Left lung (tissue), 10 donors: Measurements from ENCODE around the gene INHBC. TPM values are rescaled to one million over a fixed set of nuclear protein-coding genes. Genes with fewer than 3 reads are reported as not detected.
"Not testable (repeated sequence)": the region's sequence is repeated elsewhere in the genome, so short reads cannot be mapped to it uniquely, and the experiment has no call there.

Experiments used
- ATAC-seq: fragments of 200-7000 bp; cut with Tn5 transposase; one replicate; pipeline ENCODE4 v1.9.1; 2020; ENCODE audit warnings: moderate library complexity
- DNase-seq, 4 donors: peaks; one replicate each; pipeline ENCODE4 v3.0.0-alpha.2; 2013 to 2020
- H3K27ac ChIP-seq, 2 donors: fragments of 200-600 bp; sonication (generic) in 1 of 2; one replicate each; pipeline versions ENCODE4 v1.5.0 to v1.8.0; 2020 to 2021
- H3K27me3 ChIP-seq, 2 donors: fragments of 200-600 bp; sonication (generic) in 1 of 2; one replicate each; pipeline versions ENCODE4 v1.5.0 to v1.8.0; 2020 to 2021
- H3K36me3 ChIP-seq, 2 donors: fragments of 200-600 bp; sonication (generic) in 1 of 2; one replicate each; pipeline versions ENCODE4 v1.5.0 to v1.8.0; 2020 to 2021
- H3K4me1 ChIP-seq, 2 donors: fragments of 200-600 bp; one replicate each; pipeline ENCODE4 v1.8.0; 2021
- H3K4me3 ChIP-seq, 2 donors: fragments of 200-600 bp; sonication (generic) in 1 of 2; one replicate each; pipeline versions ENCODE4 v1.5.0 to v1.8.0; 2020 to 2021; ENCODE audit warnings: mild to moderate bottlenecking in 1 of 2
- H3K9me3 ChIP-seq, 2 donors: fragments of 200-600 bp; sonication (generic) in 1 of 2; one replicate each; pipeline versions ENCODE4 v1.5.0 to v1.8.0; 2020 to 2021
- CTCF ChIP-seq, 2 donors: fragments of 200-600 bp; sonication (generic) in 1 of 2; IDR thresholded peaks; one replicate each; pipeline versions ENCODE4 v1.5.0 to v1.8.0; 2021; ENCODE audit warnings: antibody characterized with exemption in 2 of 2
- intact Hi-C, 2 donors: fragments of 100-400 bp; cut with DNase I; formaldehyde crosslinking; loops; one replicate each; pipeline versions ENCODE4 v1.11.2 to v1.14.2; 2022
- polyA plus RNA-seq, 6 donors: library from polyadenylated mRNA; unstranded; fragments of 120-200 nt; gene quantifications; one replicate each; pipeline ENCODE4 v1.2.1, GENCODE V29; 2013; ENCODE audit not compliant: insufficient read length in 6 of 6
- total RNA-seq, 2 donors: library from RNA; stranded (reverse); fragmentation: NEBNext Ultra II Directional; extraction: Animal tissue kit (Norgen Biotek cat#: 25700); gene quantifications; one replicate each; pipeline ENCODE4 v1.2.1, GENCODE V29; 2021
- donor health status: DM: no; HTN: yes; CAD: no.
- donor health status: DM: no; HTN: no; CAD: no.

The INHBC gene
- total and polyA plus RNA-seq, 8 donors: 0.16 to 0.29 (median 0.24) TPM; not detected in 3

GRCh38 chr12:57404966-57405640 lies 29.5 kb upstream of the INHBC start:
- Histone ChIP-seq H3K9me3 (no peaks in the 10 kb centered on the region), H3K4me3 (no peak overlapping the region), H3K4me1 (no peaks in the 10 kb centered on the region), H3K27ac (no peak overlapping the region), H3K27me3 (no peaks in the 10 kb centered on the region), H3K36me3 (no peaks in the 10 kb centered on the region)
- intact Hi-C loops: no loop called here
- ATAC-seq (no peak), DNase-seq (no peak)
- TF ChIP-seq CTCF (IDR thresholded peaks at IDR 0.05): no peak

- Histone ChIP-seq H3K27ac (no peak overlapping the region), H3K27me3 (no peaks in the 10 kb centered on the region), H3K36me3 (no peaks in the 10 kb centered on the region), H3K4me1 (no peaks in the 10 kb centered on the region), H3K4me3 (no peak overlapping the region), H3K9me3 (no peaks in the 10 kb centered on the region)
- TF ChIP-seq CTCF (IDR thresholded peaks at IDR 0.05): no peak
- intact Hi-C loops: no loop called here
- DNase-seq: no peak
- ATAC-seq: peak; percentile 48
Measured at GRCh38 chr12:57410534-57410933, 24.1 kb upstream of the INHBC start.

DNA sequence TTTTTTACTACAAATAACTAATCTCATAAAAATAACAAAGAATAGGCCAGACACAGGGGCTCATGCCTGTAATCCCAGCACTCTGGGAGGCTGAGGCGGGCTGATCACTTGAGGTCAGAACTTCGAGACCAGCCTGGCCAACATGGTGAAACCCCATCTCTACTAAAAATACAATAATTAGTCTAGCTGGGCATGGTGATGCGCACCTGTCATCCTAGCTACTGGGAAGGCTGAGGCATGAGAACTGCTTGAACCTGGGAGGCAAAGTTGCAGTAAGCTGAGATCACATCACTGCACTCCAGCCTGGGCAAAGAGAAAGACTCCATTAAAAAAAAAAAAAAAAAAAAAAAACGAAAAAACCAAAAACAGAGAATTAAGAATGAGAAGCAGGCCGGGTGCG lies 20.4 kb upstream of the INHBC start:
- ATAC-seq, DNase-seq, intact Hi-C loops, H3K27ac ChIP-seq, H3K4me3 ChIP-seq, H3K27me3 ChIP-seq, H3K9me3 ChIP-seq, H3K4me1 ChIP-seq, H3K36me3 ChIP-seq: not testable (repeated sequence)

GRCh38 chr12:57415088-57415487 lies 19.5 kb upstream of the INHBC start:
- Histone ChIP-seq H3K36me3 (no peaks in the 10 kb centered on the region), H3K27me3 (no peaks in the 10 kb centered on the region), H3K4me3 (no peak overlapping the region), H3K27ac (no peak overlapping the region), H3K4me1 (no peaks in the 10 kb centered on the region), H3K9me3 (no peaks in the 10 kb centered on the region)
- TF ChIP-seq CTCF (IDR thresholded peaks at IDR 0.05): no peak
- intact Hi-C loops: no loop called here
- ATAC-seq (no peak), DNase-seq (no peak)

- no peak overlapping the region for H3K27ac ChIP-seq
- no peak for DNase-seq
- H3K4me1 ChIP-seq: no peaks in the 10 kb centered on the region
- no peak overlapping the region for H3K4me3 ChIP-seq
- H3K36me3 ChIP-seq: peaks cover 0 to 6% of the 10 kb centered on the region in 2 donors
- no peak for TF ChIP-seq CTCF (IDR thresholded peaks at IDR 0.05)
- intact Hi-C loops: no loop called here
- no peaks in the 10 kb centered on the region for H3K9me3 ChIP-seq
- H3K27me3 ChIP-seq: no peaks in the 10 kb centered on the region
- ATAC-seq: no peak
Measured at GRCh38 chr12:57416039-57416996, 18.3 kb upstream of the INHBC start.
